RWPE1 (cell line): ENCODE data around the gene DOK7.

Experiments
- CTCF ChIA-PET: fragments of 350-600 bp; sonication (Branson Sonifier 250); formaldehyde crosslinking; extraction: SDS; loops from one replicate; lab custom pipeline; 2021; lab: Yijun Ruan, JAX
- POLR2A ChIA-PET: fragments of 400-600 bp; formaldehyde crosslinking; extraction: SDS; loops from one replicate; lab custom pipeline; 2020; ENCODE audit warnings: antibody characterized with exemption; ENCODE audit not compliant: low non-redundant PET; lab: Yijun Ruan, JAX
- DNase-seq: peaks from one replicate; pipeline ENCODE4 v3.0.0; 2012; ENCODE audit warnings: low spot score
- H3K27ac ChIP-seq: fragments of 450-650 bp; 2 replicates; pipeline ENCODE4 v1.5.1; 2017
- TF ChIP-seq, protein P1 (sequence below): fragments of 450-650 bp; conservative IDR thresholded peaks from 2 replicates; pipeline ENCODE4 v1.5.1; 2017; ENCODE audit warnings: low read depth, mild to moderate bottlenecking

The DOK7 gene

DNA sequence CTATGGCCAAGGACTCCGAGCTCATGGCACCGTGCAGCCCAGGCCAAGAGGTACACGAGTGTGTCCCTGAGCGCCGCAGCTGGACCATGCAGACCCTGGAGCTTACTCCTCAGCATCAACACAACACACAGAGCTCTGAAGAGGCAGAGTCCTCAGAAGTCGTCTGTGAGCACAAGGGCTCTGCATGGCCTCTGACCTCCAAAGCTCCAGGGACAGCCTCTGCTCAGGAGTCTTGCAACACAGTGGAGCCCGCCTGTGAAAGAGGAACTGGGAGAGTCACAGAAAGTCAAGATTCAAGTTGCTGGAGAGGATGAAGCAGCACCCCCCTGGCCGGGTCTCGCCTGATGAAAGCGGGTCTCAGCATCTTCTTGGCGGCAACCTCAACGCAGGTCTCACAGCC, 66.3 kb downstream of the DOK7 start:
- POLR2A ChIA-PET: no interaction called here
- CTCF ChIA-PET: no interaction called here
- TF ChIP-seq, protein P1, sequence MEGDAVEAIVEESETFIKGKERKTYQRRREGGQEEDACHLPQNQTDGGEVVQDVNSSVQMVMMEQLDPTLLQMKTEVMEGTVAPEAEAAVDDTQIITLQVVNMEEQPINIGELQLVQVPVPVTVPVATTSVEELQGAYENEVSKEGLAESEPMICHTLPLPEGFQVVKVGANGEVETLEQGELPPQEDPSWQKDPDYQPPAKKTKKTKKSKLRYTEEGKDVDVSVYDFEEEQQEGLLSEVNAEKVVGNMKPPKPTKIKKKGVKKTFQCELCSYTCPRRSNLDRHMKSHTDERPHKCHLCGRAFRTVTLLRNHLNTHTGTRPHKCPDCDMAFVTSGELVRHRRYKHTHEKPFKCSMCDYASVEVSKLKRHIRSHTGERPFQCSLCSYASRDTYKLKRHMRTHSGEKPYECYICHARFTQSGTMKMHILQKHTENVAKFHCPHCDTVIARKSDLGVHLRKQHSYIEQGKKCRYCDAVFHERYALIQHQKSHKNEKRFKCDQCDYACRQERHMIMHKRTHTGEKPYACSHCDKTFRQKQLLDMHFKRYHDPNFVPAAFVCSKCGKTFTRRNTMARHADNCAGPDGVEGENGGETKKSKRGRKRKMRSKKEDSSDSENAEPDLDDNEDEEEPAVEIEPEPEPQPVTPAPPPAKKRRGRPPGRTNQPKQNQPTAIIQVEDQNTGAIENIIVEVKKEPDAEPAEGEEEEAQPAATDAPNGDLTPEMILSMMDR: no peak
- no peak overlapping the region for H3K27ac ChIP-seq
- no peak for DNase-seq

DNA sequence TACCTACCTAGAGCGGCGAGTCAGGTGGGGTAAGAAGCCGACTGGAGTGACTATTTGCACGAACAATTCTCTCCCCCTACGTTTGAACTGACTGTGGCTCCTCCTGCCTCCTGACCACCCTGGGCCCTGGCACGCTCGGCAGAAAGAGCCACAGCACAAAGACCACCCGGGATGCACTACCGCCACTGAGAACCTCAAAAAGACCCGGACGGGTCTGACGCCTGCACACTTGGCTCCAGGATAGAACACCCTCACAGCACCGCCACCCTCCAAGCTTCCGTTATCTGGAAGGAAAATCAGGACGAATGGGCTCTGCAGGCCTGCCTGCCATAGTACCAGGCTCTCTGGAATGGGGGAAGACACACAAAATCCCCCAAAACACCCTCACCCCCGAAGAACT, 66.9 kb downstream of the DOK7 start:
- CTCF ChIA-PET: interaction anchor here (0.9 kb wide), 1 partner anchor 25 kb away, joined by 4 read pairs; no protein-coding TSS in a partner anchor
- DNase-seq: no peak
- POLR2A ChIA-PET: no interaction called here
- no peak overlapping the region; the same call in 1 of the 2 replicates for H3K27ac ChIP-seq
- TF ChIP-seq, protein P1: no peak

DNA sequence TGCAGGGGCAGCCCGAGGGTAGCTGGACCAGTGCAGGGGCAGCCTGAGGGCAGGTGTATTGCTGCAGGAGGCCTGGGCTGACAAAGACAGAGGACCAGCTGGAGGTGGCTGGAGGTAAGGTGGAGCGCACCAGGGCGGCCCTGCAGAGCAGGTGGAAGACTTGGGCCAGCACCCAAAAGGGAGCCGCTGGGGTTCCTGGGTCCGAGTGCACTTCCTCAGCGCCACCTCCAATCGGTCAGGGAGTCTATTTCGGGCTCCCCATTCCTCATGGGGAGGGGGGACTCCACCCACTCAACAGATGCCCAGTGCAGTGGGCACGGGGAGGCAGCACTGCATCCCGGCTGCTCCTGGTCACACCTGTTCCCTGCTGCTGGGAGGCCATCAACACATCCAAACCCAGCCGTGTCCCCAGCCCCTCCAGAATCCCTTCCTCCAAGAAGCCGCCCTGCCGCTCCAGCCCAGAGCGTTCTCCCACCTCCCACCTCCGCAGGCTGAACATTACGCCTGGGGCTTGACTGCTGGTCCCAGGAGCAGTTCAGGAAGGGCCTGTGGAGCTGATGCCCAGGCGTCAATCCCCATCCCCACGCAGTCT, 67.7 kb downstream of the DOK7 start:
- DNase-seq: no peak
- CTCF ChIA-PET: interaction anchor here (0.5 to 0.9 kb wide), 2 partner anchors 25 to 221 kb away, joined by 3 to 4 read pairs; no protein-coding TSS in a partner anchor
- POLR2A ChIA-PET: no interaction called here
- H3K27ac ChIP-seq: peak overlapping the region; percentile 56
- TF ChIP-seq, protein P1: no peak

DNA sequence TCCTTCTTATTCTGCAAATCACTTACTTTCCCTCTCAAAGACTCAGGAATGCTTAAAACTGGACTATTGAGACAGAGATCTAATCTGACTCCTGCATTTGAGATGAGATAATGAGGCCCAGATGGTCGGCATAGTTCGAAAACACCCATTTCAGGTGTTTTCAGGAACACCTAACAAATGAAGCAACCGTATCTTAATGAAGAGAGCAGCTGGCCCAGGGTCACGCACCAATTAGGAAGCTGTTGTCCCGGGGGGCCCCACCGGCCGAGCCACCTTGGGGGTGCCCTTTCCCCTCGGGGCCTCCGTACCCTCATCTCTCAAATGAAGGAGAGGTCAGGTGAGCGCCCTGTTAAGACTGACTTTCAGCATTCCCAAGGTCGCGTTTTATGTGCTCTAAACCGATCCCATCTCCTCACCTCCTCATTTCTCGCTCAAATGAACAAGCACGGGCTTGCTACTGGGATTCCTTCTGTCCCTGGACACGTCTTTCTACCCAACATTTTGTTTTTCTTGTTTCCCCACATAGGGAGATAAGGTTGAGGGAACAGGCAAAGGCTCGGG, 68.3 kb downstream of the DOK7 start:
- ChIA-PET POLR2A (no interaction called here), CTCF (no interaction called here)
- DNase-seq: peak; percentile 41
- peak overlapping the region; percentile 56 for H3K27ac ChIP-seq
- TF ChIP-seq, protein P1: no peak

DNA sequence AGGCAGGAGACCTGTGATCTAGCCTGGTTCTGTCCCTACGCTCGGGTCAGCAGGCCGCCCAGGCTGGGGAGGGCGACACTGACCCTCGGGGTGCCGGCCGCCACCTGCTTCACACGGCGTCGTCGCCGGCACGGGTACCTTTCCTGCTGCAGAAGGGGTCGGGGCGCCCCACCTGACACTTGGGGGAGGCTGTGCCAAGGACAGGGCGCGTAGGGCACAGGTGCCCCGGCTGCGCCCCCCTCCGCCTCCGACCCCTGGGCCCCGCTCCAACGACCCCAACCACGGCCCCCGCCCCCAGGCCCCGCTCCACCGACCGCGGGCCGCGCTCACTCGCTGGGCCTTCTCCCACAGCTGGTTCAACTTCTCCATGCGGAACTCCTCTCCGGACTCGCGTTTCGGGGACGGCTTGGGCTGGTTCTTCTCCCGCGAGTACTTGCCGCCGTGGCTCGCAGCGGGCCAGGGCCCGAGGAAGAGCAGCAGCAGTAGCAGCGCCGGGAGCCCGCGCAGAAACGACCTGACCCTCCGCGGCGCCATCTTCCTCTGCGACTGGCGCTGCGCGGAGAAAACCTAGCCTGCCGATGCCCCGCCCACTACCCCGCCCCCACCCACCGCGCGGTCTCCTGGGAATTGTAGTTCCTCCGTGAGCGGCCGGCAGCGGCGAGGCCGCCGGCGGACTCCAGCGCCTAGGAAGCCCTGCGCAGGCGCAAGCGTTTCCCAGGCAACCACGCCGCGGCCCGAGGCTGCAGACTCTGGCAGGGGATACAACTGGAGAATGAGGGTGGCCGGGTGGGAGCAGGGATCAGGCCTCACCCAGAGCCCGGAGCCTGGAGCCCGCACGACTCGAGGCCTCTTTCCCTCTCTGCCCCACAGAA, 69.0 kb downstream of the DOK7 start, which contains the start of gene LRPAP1:
Gene LRPAP1, minus strand, starts transcription at position 544 of the 872 bp plus-strand sequence. Its CDS starts 10 bp downstream, at position 534.
- ChIA-PET CTCF (no interaction called here), POLR2A (no interaction called here)
- TF ChIP-seq, protein P1: no peak
- peak; percentile 94 for DNase-seq
- peak within 1 kb of the TSS; percentile 56 for H3K27ac ChIP-seq

DNA sequence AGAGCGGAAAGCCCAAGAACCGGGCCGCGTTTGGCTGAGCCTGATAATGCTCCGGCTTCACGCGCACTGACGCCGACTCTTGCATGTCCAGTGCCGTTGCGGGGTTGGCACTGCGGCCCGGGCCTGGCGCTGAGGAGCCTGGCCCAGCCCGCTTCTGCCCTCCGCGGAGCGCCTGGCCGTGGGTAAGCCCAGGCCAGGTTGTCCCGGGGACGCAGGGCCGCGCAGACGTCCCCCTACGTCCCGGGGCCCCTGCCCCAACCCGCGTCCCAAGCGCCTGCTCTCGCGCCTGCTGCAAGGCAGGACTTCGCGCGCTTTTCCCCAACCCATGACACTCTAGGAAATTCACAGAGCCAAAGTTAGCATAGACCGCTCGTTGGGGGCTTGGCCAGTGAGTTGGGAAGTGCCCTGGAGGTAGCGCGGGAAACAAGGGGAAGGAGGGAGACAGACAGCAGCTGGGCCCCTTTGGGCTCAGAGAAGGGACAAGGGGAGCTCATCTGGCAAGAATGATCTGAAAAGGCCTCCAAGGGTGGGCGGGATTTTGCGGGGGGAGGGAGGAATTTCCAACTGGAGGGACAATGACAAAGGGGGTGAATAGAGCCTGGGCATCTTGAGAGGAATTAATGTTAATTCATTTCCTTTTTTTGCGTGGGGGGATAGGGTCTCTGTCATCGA, 69.8 kb downstream of the DOK7 start:
- H3K27ac ChIP-seq: no peak overlapping the region; the same call in 1 of the 2 replicates
- no peak for DNase-seq
- ChIA-PET POLR2A (no interaction called here), CTCF (no interaction called here)
- TF ChIP-seq, protein P1: no peak
